HUES6 (cell line): ENCODE measurements around the gene CTRB1.

Experiments
- H3K27ac ChIP-seq: 2 replicates; pipeline ENCODE4 v1.7.0; 2013; ENCODE audit warnings: low read depth, mild to moderate bottlenecking, low read length, inconsistent platforms
- H3K27me3 ChIP-seq: 2 replicates; pipeline ENCODE4 v1.6.1; 2013; ENCODE audit warnings: low read length; ENCODE audit not compliant: control insufficient read depth, insufficient read depth
- H3K36me3 ChIP-seq: 2 replicates; pipeline ENCODE4 v1.6.1; 2013; ENCODE audit warnings: low read length; ENCODE audit not compliant: control insufficient read depth, insufficient read depth
- H3K4me1 ChIP-seq: 2 replicates; pipeline ENCODE4 v1.6.1; 2013; ENCODE audit warnings: low read length; ENCODE audit not compliant: control insufficient read depth, insufficient read depth
- H3K4me3 ChIP-seq: 2 replicates; pipeline ENCODE4 v1.5.1; 2013; ENCODE audit warnings: low read depth, low read length
- H3K9ac ChIP-seq: one replicate; pipeline ENCODE4 v1.6.1; 2013; ENCODE audit warnings: mild to moderate bottlenecking, low read length
- H3K9me3 ChIP-seq: 2 replicates; pipeline ENCODE4 v1.6.1; 2013; ENCODE audit warnings: low read depth, low read length; ENCODE audit not compliant: control insufficient read depth, insufficient read depth

Gene CTRB1

DNA sequence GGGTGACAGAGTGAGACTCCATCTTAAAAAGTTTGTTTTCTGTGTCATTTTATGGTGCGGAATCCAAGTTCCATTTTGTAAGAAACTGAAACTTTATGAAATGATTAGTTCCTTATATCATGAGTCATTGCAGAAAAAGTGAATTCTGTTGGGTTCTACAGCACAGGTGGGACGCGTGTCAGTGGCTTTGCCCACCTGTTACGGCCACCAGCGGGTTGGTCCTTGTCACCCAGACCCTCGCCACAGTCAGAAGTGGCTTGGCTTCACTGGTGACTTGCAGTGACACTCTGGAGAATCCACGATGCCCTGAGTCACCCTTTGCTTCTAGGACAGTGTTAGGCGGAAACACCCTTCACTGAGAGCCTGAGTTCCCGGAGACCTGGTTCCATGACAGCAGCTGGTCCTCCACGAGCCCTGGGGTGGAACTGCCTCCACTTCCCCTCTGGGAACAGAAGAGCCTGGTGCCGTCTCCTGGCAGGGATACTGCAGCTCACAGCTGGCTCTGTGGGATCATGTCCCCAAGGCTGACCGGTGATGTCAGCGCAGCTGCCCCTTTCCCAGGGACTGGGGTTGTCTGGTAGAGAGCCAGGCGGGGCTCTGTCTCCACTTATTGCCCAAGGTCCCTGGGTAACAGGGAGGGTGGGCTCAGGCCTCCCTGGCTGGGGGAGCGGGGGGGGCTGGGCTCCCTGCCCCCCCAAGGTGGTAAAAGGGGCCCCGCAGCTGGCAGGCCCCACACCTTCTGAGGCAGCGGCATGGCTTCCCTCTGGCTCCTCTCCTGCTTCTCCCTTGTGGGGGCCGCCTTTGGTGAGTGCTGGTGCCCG is at the start of gene CTRB1:
Gene CTRB1, plus strand, starts transcription at position 733 of the 821 bp plus-strand sequence. Its CDS starts 20 bp downstream, at position 753.
- no peak within 1 kb of the TSS for H3K27ac ChIP-seq
- no peak within 1 kb of the TSS for H3K9ac ChIP-seq
- no peaks in the 10 kb centered on the region for H3K27me3 ChIP-seq
- H3K9me3 ChIP-seq = no peaks in the 10 kb centered on the region
- no peaks in the 10 kb centered on the region for H3K36me3 ChIP-seq
- H3K4me1 ChIP-seq = no peaks in the 10 kb centered on the region
- no peak within 1 kb of the TSS for H3K4me3 ChIP-seq

DNA sequence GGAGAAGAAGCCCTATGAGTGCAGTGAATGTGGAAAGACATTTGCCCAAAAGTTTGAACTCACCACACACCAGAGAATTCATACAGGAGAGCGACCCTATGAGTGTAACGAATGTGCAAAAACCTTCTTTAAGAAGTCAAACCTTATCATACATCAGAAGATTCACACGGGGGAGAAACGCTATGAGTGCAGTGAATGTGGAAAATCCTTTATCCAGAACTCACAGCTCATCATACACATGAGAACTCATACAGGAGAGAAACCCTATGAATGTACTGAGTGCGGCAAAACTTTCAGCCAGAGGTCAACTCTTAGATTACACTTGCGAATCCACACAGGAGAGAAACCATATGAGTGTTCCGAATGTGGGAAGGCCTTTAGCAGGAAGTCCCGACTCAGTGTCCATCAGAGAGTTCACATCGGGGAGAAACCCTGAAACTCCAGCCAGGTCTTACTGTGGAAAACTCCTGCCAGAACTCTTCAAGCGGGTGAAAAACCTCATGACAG is 48.8 kb upstream of the CTRB1 start:
- no peaks in the 10 kb centered on the region for H3K4me1 ChIP-seq
- no peak overlapping the region for H3K9ac ChIP-seq
- peaks cover 58% of the 10 kb centered on the region for H3K36me3 ChIP-seq
- H3K27ac ChIP-seq = no peak overlapping the region
- H3K9me3 ChIP-seq = peaks cover 89% of the 10 kb centered on the region
- H3K4me3 ChIP-seq = no peak overlapping the region
- H3K27me3 ChIP-seq = no peaks in the 10 kb centered on the region

DNA sequence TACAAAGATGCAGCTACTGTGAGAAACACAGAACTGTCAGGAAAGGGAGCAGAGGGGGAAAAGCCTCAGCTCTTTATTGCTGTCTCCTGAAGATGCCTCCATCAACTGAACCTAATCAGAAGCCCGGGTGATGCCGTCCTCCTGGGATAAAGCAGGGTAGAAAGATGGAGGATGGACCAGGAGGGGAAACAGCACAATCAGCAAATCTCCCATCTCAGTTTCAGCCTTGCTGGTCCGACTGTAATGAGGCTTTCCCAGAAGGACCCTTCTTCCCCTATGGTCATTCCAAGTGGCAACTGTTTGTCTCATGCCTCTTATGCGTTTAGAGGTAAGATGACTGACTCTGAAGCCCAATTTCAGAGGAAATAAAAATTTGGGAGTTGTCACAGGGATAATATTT is 46.2 kb upstream of the CTRB1 start:
- H3K27ac ChIP-seq = no peak overlapping the region

DNA sequence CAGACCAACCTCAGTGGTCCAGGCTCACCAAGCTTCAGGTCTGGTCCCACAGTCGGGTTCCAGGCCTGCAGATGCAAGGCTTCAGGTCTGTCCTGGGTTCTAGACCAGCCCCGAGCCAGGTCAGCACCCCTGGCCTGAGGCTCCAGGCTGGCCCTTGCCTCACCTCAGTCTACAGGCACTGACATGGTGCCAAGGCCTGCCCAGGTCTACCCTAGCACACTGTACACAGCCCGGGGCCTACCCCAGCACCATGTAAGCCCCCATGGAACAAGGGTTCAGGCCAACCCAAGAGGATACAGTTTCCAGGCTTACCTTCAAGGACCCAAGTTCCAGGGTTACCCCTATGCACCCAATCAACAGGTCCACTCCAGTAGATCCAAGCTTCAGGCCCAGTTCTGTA is 43.7 kb upstream of the CTRB1 start:
- peaks cover 17% of the 10 kb centered on the region for H3K36me3 ChIP-seq
- no peaks in the 10 kb centered on the region for H3K4me1 ChIP-seq
- H3K27ac ChIP-seq = no peak overlapping the region
- no peaks in the 10 kb centered on the region for H3K27me3 ChIP-seq
- peaks cover 63% of the 10 kb centered on the region for H3K9me3 ChIP-seq
- H3K9ac ChIP-seq = no peak overlapping the region
- H3K4me3 ChIP-seq = no peak overlapping the region

More for the DNA sequence above, 46.2 kb upstream of the CTRB1 start:
- Histone ChIP-seq H3K9me3 (peaks cover 82% of the 10 kb centered on the region), H3K27me3 (no peaks in the 10 kb centered on the region), H3K9ac (no peak overlapping the region), H3K36me3 (peaks cover 42% of the 10 kb centered on the region), H3K4me3 (no peak overlapping the region), H3K4me1 (no peaks in the 10 kb centered on the region)

DNA sequence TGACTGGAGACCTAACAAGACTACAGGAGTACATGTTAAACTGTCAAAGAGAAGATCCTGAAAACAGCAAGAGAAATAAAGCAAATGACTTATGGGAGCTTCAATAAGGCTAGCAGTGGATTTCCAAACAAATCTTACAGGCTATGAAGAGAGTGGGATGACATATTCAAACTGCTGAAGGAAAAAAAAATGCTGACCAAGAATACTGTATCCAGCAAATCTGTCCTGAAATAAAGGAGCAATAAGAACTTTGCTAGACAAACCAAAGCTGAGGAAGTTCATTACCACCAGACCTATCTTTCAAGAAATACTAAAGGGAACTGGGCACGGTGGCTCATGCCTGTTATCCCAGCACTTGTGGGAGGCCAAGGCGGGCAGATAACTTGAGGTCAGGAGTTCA is 41.9 kb upstream of the CTRB1 start:
- H3K9me3 ChIP-seq = peaks cover 49% of the 10 kb centered on the region
- H3K36me3 ChIP-seq = 0 out of 2 replicates have a peak, but pooled peaks cover 6% of the 10 kb centered on the region
- H3K27ac ChIP-seq = no peak overlapping the region
- no peaks in the 10 kb centered on the region for H3K27me3 ChIP-seq
- H3K4me3 ChIP-seq = no peak overlapping the region
- H3K4me1 ChIP-seq = no peaks in the 10 kb centered on the region
- no peak overlapping the region for H3K9ac ChIP-seq

DNA sequence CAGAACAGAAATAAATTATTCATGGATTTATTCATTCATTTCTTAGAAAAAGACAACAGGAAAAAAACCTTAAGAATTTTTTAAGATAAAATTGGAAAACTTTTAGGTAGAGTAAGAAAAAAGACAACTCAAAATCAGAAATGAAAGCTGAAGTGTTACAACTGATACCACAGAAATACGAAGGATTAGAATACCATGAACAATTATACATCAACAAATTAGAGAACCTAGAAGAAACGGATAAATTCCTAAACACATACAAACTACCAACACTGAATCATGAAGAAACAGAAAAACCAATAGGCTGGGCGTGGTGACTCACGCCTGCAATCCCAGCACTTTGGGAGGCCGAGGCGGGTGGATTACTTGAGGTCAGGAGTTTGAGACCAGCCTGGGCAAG is 39.6 kb upstream of the CTRB1 start:
- Histone ChIP-seq H3K4me1 (no peaks in the 10 kb centered on the region), H3K27me3 (no peaks in the 10 kb centered on the region), H3K4me3 (no peak overlapping the region), H3K9me3 (peaks cover 27% of the 10 kb centered on the region), H3K9ac (no peak overlapping the region), H3K36me3 (0 out of 2 replicates have a peak, but pooled peaks cover 6% of the 10 kb centered on the region), H3K27ac (no peak overlapping the region)

DNA sequence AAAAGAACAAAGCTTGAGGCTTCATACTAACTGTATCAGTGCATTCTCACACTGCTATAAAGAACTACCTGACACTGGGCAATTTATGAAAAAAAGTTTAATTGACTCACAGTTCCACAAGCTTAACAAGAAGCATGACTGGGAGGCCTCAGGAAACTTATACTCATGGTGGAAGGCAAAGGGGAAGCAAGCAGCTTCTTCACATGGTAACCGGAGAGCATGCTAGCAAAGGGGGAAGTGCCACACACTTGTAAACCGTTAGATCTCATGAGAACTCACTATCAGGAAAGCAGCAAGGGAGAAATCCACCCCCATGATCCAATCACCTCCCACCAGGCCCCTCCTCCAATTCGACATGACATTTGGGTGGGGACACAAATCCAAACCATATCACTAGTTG is 37.2 kb upstream of the CTRB1 start:
- H3K27me3 ChIP-seq = no peaks in the 10 kb centered on the region
- H3K27ac ChIP-seq = no peak overlapping the region
- H3K4me3 ChIP-seq = no peak overlapping the region
- no peak overlapping the region for H3K9ac ChIP-seq
- H3K9me3 ChIP-seq = peaks cover 13% of the 10 kb centered on the region; the same call in 1 of the 2 replicates
- no peaks in the 10 kb centered on the region for H3K4me1 ChIP-seq
- H3K36me3 ChIP-seq = no peaks in the 10 kb centered on the region

DNA sequence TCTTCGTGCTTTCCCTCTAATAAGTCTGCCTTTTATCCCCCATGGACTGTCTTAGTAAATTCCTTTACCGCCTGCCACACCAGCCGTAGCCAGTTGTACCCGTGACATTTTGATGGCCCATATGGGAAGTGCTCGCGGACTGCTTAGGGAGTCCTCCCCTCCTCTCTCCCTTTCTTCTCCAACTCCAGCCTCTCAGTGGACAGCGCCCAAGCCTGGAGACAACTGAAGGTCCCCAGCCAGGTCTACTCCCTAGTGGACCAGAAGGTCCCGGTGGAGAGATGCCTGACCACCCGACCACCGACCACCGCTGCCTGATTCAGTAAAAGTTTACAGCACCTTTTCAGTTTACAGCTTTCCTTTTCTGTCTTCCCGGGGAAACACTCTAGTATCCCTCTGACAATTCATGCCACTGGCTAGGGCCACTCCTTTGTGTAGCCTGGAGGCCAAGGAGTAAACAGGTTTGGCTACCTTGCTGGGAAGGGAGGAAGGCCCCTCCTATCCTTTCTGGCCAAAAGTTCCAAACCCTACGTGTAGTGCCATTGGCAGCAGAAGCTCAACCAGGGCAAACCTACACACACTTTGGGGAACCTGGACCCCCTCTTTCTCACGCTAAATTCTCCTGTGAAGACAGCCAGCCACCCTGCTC is 29.8 kb upstream of the CTRB1 start:
- Histone ChIP-seq H3K4me3 (no peak overlapping the region), H3K4me1 (no peaks in the 10 kb centered on the region), H3K9me3 (no peaks in the 10 kb centered on the region), H3K36me3 (no peaks in the 10 kb centered on the region), H3K27me3 (no peaks in the 10 kb centered on the region), H3K9ac (no peak overlapping the region), H3K27ac (no peak overlapping the region)

DNA sequence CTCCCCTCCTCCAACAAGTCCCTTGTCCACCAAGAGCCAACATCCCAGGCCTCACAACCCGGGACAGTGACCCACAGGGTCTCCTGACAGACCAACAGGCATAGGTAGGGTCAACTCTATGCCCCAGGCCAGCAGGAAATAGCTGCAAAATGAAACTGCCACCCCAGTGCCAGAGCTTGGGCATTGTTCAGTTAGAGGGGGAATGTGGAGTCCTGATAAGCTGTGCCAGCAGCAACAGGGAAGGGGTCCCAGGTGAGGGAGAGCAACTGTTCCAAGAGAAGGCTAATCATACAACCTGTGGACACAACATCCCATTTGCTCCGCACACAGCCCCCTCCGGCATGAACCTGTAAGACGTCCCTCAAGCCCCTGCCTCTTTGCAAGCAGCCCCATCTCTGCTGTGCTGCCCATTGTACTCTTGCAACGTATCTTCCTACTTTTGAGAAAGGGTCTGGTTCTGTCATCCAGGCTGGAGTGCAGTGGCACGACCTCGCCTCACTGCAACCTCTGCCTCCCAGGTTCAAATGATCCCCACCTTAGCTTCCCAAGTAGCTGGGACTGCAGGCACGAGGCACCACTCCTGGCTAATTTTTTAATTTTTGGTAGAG is 29.0 kb upstream of the CTRB1 start:
- no peaks in the 10 kb centered on the region for H3K36me3 ChIP-seq
- no peaks in the 10 kb centered on the region for H3K9me3 ChIP-seq
- H3K4me3 ChIP-seq = no peak overlapping the region
- H3K9ac ChIP-seq = no peak overlapping the region
- no peak overlapping the region for H3K27ac ChIP-seq
- H3K4me1 ChIP-seq = no peaks in the 10 kb centered on the region
- H3K27me3 ChIP-seq = no peaks in the 10 kb centered on the region

DNA sequence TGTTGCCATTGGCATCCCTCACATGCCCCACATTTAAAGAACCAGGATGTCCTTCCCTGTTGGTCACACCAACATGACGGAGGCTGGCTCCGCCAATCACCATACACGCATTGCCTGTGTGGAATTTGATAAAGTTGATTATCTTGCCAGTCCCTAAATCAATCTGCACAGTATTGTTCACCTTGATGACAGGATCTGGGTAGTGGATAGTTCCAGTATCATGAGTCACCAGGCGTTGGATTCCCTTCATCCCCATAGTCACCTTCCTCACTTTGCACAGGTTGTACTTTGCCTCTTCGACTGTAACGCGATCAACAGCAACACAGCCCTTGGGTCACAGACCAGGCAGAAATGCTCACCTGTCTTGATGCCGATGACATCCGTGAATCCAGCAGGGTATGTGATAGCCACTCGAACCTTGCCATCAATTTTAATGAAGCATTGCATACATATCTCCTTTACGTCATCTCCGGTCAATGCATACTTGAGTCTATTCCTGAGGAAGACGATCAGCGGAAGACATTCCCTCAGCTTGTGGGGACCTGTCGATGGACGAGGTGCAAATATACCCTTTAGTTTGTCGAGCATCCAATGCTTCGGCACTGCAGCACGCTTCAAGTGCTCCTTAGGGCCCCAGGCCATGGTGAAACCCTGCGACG is 26.1 kb upstream of the CTRB1 start:
- Histone ChIP-seq H3K4me1 (no peaks in the 10 kb centered on the region), H3K36me3 (no peaks in the 10 kb centered on the region), H3K9me3 (no peaks in the 10 kb centered on the region), H3K4me3 (no peak overlapping the region), H3K27ac (no peak overlapping the region), H3K9ac (no peak overlapping the region), H3K27me3 (no peaks in the 10 kb centered on the region)
